IPS DF 6.9 (cell line): ENCODE results near the gene IDH2.

Experiments
- DNase-seq: peaks from one replicate; pipeline ENCODE4 v3.0.0-alpha.2; 2013; ENCODE audit warnings: low read depth, low spot score
- H3K27ac ChIP-seq: one replicate; pipeline ENCODE4 v1.5.1; 2013; ENCODE audit warnings: low read length, control low read depth
- H3K27me3 ChIP-seq: 2 replicates; pipeline ENCODE4 v1.6.1; 2013; ENCODE audit warnings: mild to moderate bottlenecking, low read length; ENCODE audit not compliant: control insufficient read depth, insufficient read depth
- H3K36me3 ChIP-seq: 2 replicates; pipeline ENCODE4 v1.6.1; 2013; ENCODE audit warnings: low read length; ENCODE audit not compliant: control insufficient read depth, insufficient read depth
- H3K4me1 ChIP-seq: 2 replicates; pipeline ENCODE4 v1.6.1; 2013; ENCODE audit warnings: low read length; ENCODE audit not compliant: control insufficient read depth, insufficient read depth
- H3K4me3 ChIP-seq: 2 replicates; pipeline ENCODE4 v1.5.1; 2013; ENCODE audit warnings: mild to moderate bottlenecking, low read length
- H3K9me3 ChIP-seq: 2 replicates; pipeline ENCODE4 v1.6.1; 2013; ENCODE audit warnings: low read length, inconsistent platforms; ENCODE audit not compliant: control insufficient read depth, insufficient read depth
- WGBS: extraction: QIAGEN DNeasy Blood & Tissue Kit; methylation state at CpG from one replicate; pipeline ENCODE4 v1.1.7; 2013; ENCODE audit warnings: mixed read lengths, missing lambda C conversion rate; ENCODE audit not compliant: insufficient read length, insufficient coverage; 5-methylcytosine and 5-hydroxymethylcytosine counted together

The IDH2 gene

GRCh38 chr15:90055182-90055581, 47.1 kb downstream of the IDH2 start:
- Histone ChIP-seq H3K27ac (no peak overlapping the region), H3K4me1 (peaks cover 7% of the 10 kb centered on the region), H3K27me3 (no peaks in the 10 kb centered on the region), H3K4me3 (no peak overlapping the region), H3K9me3 (no peaks in the 10 kb centered on the region), H3K36me3 (no peaks in the 10 kb centered on the region)
- WGBS: no CpG with 5 or more reads among the region's 7 CpGs
- DNase-seq: no peak

- Histone ChIP-seq H3K36me3 (no peaks in the 10 kb centered on the region), H3K27me3 (no peaks in the 10 kb centered on the region), H3K4me1 (peaks cover 6% of the 10 kb centered on the region), H3K9me3 (no peaks in the 10 kb centered on the region), H3K4me3 (no peak overlapping the region), H3K27ac (no peak overlapping the region)
- DNase-seq: no peak
- WGBS: no CpG with 5 or more reads among the region's 7 CpGs
Measured at GRCh38 chr15:90054618-90055097, 47.6 kb downstream of the IDH2 start.

DNA sequence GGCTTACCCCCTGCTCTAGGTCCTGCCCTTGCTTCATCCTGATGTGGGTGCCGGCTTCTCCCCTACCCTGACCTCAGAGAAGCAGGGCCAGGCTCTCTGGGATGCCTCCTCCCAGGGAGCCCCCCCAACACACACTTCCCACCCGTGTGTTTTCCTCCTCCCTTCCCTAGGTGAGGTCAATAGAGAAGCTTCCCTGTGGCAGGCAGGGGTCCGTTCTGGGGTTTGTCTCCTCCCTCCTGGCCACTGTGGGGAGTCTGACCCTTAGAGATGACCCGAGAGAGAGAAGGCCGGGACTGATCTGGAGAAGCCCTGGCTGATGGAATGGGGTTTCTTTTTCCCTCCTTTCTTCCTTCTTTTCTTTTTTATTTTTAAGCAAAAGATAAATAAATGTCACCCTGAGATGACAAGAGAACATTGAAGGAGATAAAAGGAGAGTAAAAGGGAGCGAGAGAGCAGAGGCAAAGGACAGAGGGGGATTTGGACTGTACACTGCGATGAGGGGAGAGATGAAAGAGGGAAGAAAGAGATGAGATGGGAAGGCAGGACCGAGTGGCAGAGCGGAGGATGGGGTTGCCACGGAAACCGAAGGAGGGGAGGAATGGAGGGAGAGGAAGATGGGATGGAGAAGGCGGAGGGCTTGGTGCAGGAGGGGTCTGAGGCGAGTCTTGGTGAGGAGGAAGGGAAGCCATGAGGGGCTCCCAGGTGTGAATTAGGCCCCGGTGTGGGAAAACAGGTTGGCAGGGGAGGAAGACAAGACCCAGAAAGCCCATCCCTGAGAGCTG, 48.4 kb downstream of the IDH2 start:
- Histone ChIP-seq H3K9me3 (no peaks in the 10 kb centered on the region), H3K27me3 (no peaks in the 10 kb centered on the region), H3K36me3 (no peaks in the 10 kb centered on the region), H3K4me3 (no peak overlapping the region), H3K4me1 (peaks cover 2% of the 10 kb centered on the region; the same call in 1 of the 2 replicates), H3K27ac (no peak overlapping the region)
- 100% methylated on average over 6 of the region's 14 CpGs for whole genome bisulfite sequencing
- no peak for DNase-seq

- Histone ChIP-seq H3K4me1 (peaks cover 2% of the 10 kb centered on the region; the same call in 1 of the 2 replicates), H3K27me3 (no peaks in the 10 kb centered on the region), H3K27ac (no peak overlapping the region), H3K36me3 (no peaks in the 10 kb centered on the region), H3K4me3 (no peak overlapping the region), H3K9me3 (no peaks in the 10 kb centered on the region)
- WGBS: no CpG with 5 or more reads among the region's 5 CpGs
- DNase-seq: no peak
Measured at GRCh38 chr15:90051874-90052273, 50.4 kb downstream of the IDH2 start.

- Histone ChIP-seq H3K4me1 (peaks cover 2% of the 10 kb centered on the region; the same call in 1 of the 2 replicates), H3K27ac (no peak overlapping the region)
- no peak for DNase-seq
Measured at GRCh38 chr15:90049666-90050604, 52.3 kb downstream of the IDH2 start.

GRCh38 chr15:90049030-90049429, 53.2 kb downstream of the IDH2 start:
- Histone ChIP-seq H3K27ac (no peak overlapping the region), H3K36me3 (no peaks in the 10 kb centered on the region), H3K27me3 (no peaks in the 10 kb centered on the region), H3K9me3 (no peaks in the 10 kb centered on the region), H3K4me1 (no peaks in the 10 kb centered on the region), H3K4me3 (no peak overlapping the region)
- no CpG with 5 or more reads among the region's 5 CpGs for WGBS
- no peak for DNase-seq

More at GRCh38 chr15:90049666-90050604, 52.3 kb downstream of the IDH2 start:
- no peak overlapping the region for H3K4me3 ChIP-seq
- no CpG with 5 or more reads among the region's 22 CpGs for WGBS
- no peaks in the 10 kb centered on the region for H3K27me3 ChIP-seq
- H3K9me3 ChIP-seq: no peaks in the 10 kb centered on the region
- H3K36me3 ChIP-seq: no peaks in the 10 kb centered on the region

GRCh38 chr15:90047956-90048575, 54.2 kb downstream of the IDH2 start:
- H3K27ac ChIP-seq: no peak overlapping the region
- H3K4me3 ChIP-seq: no peak overlapping the region
- no peaks in the 10 kb centered on the region for H3K4me1 ChIP-seq
- DNase-seq: no peak
- no peaks in the 10 kb centered on the region for H3K36me3 ChIP-seq
- H3K9me3 ChIP-seq: no peaks in the 10 kb centered on the region
- no CpG with 5 or more reads among the region's 9 CpGs for WGBS
- no peaks in the 10 kb centered on the region for H3K27me3 ChIP-seq

GRCh38 chr15:90046911-90047392, 55.3 kb downstream of the IDH2 start:
- no peak overlapping the region for H3K4me3 ChIP-seq
- no peaks in the 10 kb centered on the region for H3K9me3 ChIP-seq
- no peak for DNase-seq
- no peak overlapping the region for H3K27ac ChIP-seq
- H3K36me3 ChIP-seq: no peaks in the 10 kb centered on the region
- no peaks in the 10 kb centered on the region for H3K27me3 ChIP-seq
- no CpG with 5 or more reads among the region's 12 CpGs for WGBS
- no peaks in the 10 kb centered on the region for H3K4me1 ChIP-seq

- no peak for DNase-seq
- H3K36me3 ChIP-seq: no peaks in the 10 kb centered on the region
- H3K9me3 ChIP-seq: no peaks in the 10 kb centered on the region
- no peaks in the 10 kb centered on the region for H3K4me1 ChIP-seq
- no peak overlapping the region for H3K4me3 ChIP-seq
- no peaks in the 10 kb centered on the region for H3K27me3 ChIP-seq
- WGBS: no CpG with 5 or more reads among the region's 7 CpGs
- H3K27ac ChIP-seq: no peak overlapping the region
Measured at GRCh38 chr15:90046289-90046688, 56.0 kb downstream of the IDH2 start.

DNA sequence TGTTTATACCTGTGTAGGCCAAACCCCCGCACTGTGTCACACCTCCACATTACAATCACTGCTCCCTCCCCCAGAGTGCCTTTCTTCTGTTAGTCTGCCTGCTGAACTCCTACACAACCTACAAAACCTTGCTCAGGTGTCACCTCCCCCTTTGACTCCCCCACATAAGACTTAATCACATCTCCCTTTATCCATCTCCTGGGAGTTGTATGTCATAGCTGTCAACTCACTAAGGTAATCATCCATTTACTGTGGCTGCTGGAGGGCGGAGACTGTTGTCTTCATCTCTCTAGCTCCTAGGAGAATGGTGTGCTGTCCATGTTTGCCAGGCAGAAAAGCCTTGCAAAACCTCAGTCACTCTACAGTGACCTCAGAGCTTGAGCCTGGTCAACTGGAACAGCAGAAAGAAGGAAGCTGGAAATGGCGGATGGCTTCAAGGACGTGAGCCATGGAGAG, 57.3 kb downstream of the IDH2 start:
- Histone ChIP-seq H3K9me3 (no peaks in the 10 kb centered on the region), H3K4me1 (peaks cover under 1% of the 10 kb centered on the region; the same call in 1 of the 2 replicates), H3K4me3 (no peak overlapping the region), H3K27ac (no peak overlapping the region), H3K27me3 (no peaks in the 10 kb centered on the region), H3K36me3 (no peaks in the 10 kb centered on the region)
- no peak for DNase-seq
- WGBS: no CpG with 5 or more reads among the region's 4 CpGs
